ENCODE measurements around the gene TSPAN17.

DNA sequence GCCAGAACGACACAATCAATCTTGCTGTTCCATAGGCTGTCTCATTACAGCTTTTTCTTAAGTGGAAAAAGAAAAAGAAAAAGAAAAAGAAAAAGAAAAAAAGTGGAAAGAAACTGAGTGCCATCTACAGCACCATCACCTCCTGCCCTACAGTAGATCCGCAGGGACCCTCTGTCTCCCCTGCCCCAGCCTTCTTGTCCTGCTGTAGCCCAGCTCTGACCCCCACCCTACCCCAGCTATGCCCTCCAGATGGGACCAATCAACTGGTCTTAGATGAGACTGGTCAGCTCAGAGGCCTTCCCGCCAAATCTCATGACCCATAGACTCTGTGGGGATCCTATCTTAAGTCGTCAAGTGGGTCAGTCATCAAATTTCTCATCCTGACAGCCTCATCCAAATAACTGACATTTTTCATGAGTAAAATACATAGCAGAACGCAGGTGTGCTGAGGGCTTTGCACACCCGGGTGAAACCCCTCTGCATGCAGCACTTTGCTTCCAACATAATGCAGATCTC, 34.8 kb downstream of the TSPAN17 start:
- TF ChIP-seq, protein P1, sequence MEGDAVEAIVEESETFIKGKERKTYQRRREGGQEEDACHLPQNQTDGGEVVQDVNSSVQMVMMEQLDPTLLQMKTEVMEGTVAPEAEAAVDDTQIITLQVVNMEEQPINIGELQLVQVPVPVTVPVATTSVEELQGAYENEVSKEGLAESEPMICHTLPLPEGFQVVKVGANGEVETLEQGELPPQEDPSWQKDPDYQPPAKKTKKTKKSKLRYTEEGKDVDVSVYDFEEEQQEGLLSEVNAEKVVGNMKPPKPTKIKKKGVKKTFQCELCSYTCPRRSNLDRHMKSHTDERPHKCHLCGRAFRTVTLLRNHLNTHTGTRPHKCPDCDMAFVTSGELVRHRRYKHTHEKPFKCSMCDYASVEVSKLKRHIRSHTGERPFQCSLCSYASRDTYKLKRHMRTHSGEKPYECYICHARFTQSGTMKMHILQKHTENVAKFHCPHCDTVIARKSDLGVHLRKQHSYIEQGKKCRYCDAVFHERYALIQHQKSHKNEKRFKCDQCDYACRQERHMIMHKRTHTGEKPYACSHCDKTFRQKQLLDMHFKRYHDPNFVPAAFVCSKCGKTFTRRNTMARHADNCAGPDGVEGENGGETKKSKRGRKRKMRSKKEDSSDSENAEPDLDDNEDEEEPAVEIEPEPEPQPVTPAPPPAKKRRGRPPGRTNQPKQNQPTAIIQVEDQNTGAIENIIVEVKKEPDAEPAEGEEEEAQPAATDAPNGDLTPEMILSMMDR (IDR thresholded peaks at IDR 0.05) = no peak
- TF ChIP-seq POLR2A (IDR thresholded peaks at IDR 0.05) = no peak
